Measurements from ENCODE around the gene EPHA4. TPM values are rescaled to one million over a fixed set of nuclear protein-coding genes. Genes with fewer than 3 reads are reported as not detected.

The EPHA4 gene
- total RNA-seq, 3 donors from 2014 or later, result 21.4 to 36.8 (median 21.9) TPM

DNA sequence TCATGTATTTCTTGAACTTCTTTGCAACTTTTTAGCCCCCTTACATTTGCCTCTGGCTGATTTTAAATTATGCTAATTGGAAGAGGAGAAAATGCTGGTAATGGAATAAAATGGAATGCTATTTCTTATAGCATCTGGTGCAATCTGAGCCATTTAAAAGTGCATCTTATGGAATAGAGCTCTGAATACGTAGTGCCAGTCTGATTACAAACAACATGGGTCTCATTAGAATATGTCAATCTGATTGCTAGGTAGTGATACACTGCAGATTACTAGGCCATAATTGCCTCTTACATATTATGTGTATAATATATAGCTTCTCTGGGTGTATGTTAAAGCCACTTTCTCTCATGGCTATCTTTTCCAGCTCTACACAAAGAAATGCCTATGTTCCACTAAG, 159.1 kb downstream of the EPHA4 start:
- TF ChIP-seq, protein P1, sequence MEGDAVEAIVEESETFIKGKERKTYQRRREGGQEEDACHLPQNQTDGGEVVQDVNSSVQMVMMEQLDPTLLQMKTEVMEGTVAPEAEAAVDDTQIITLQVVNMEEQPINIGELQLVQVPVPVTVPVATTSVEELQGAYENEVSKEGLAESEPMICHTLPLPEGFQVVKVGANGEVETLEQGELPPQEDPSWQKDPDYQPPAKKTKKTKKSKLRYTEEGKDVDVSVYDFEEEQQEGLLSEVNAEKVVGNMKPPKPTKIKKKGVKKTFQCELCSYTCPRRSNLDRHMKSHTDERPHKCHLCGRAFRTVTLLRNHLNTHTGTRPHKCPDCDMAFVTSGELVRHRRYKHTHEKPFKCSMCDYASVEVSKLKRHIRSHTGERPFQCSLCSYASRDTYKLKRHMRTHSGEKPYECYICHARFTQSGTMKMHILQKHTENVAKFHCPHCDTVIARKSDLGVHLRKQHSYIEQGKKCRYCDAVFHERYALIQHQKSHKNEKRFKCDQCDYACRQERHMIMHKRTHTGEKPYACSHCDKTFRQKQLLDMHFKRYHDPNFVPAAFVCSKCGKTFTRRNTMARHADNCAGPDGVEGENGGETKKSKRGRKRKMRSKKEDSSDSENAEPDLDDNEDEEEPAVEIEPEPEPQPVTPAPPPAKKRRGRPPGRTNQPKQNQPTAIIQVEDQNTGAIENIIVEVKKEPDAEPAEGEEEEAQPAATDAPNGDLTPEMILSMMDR (IDR thresholded peaks at IDR 0.05), result no peak
- DNase-seq, result no peak
- ATAC-seq, result no peak
- no peaks in the 10 kb centered on the region for H3K4me1 ChIP-seq (ENCODE audit: low read depth)
- no peak overlapping the region for H3K4me3 ChIP-seq
- intact Hi-C loops (cut with DNase I, micrococcal nuclease), result no loop called here
- H3K9me3 ChIP-seq, result no peaks in the 10 kb centered on the region
- no peaks in the 10 kb centered on the region for H3K36me3 ChIP-seq (ENCODE audit: low read depth)

DNA sequence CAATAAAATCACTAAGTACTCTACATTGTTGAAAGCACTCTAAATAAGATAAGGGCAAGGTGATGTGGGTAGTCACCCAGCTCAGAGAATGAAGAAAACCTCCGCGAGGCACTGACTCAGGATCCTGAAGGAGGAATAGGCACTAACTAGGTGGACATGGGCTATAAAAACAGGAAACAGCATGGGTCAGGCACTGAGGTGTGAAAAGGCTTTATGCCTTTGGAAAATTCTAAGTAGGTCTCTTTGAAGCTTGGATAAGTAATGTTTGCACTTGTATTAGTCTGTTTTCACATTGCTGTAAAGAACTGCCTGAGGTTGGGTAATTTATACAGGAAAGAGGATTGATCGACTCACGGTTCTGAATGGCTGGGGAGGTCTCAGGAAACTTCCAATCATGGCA, 161.6 kb downstream of the EPHA4 start:
- ATAC-seq (no peak), DNase-seq (no peak)
- Histone ChIP-seq H3K9me3 (peaks cover 2% of the 10 kb centered on the region), H3K4me1 (ENCODE audit: low read depth) (no peaks in the 10 kb centered on the region), H3K4me3 (no peak overlapping the region), H3K36me3 (ENCODE audit: low read depth) (no peaks in the 10 kb centered on the region)
- TF ChIP-seq, protein P1 (IDR thresholded peaks at IDR 0.05), result no peak
- intact Hi-C loops (cut with DNase I, micrococcal nuclease), result no loop called here

DNA sequence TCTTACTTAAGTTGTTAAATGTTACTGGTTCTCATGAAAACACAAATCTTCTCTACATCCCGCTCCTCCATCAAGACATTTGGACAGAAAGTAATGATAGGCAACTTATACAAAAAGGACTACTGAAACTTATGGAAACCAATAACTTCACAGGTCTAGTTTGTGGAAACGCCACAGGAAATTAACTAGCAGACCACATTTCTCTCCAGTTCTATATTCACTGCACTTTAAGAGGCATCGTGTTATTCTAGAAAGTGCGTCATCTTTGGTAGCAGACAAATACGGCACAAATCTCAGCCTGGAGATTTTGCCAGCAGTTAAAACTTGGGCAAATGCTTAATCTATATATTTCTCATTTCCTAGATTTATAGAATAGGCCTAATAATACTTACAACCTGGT, 164.3 kb downstream of the EPHA4 start:
- no peaks in the 10 kb centered on the region for H3K36me3 ChIP-seq (ENCODE audit: low read depth)
- no peak for ATAC-seq
- no peak for DNase-seq
- TF ChIP-seq, protein P1 (IDR thresholded peaks at IDR 0.05), result no peak
- no peaks in the 10 kb centered on the region for H3K4me1 ChIP-seq (ENCODE audit: low read depth)
- H3K9me3 ChIP-seq, result peaks cover 2% of the 10 kb centered on the region
- intact Hi-C loops (cut with DNase I, micrococcal nuclease), result no loop called here
- no peak overlapping the region for H3K4me3 ChIP-seq

DNA sequence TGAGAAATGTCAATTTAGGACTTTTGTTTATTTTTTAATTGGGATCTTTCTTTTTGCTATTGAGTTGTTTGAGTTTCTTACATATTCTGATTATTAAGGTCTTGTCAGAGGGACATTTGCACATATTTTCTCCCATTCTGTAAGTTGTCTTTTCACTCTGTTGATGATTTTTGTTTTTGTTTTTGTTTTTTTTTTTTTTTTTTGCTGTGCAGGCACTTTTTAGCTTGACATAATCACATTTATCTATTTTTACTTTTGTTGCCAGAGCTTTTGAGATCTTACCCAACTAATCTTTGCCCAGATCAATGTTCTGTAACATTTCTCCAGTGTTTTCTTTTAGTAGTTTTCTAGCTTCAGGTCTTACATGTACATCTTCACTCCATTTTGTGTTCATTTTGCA, 166.6 kb downstream of the EPHA4 start:
- Histone ChIP-seq H3K4me3 (no peak overlapping the region), H3K9me3 (peaks cover 2% of the 10 kb centered on the region), H3K4me1 (ENCODE audit: low read depth) (no peaks in the 10 kb centered on the region), H3K36me3 (ENCODE audit: low read depth) (no peaks in the 10 kb centered on the region)
- ATAC-seq, result no peak
- TF ChIP-seq, protein P1 (IDR thresholded peaks at IDR 0.05), result no peak
- intact Hi-C loops (cut with DNase I, micrococcal nuclease), result no loop called here
- no peak for DNase-seq

DNA sequence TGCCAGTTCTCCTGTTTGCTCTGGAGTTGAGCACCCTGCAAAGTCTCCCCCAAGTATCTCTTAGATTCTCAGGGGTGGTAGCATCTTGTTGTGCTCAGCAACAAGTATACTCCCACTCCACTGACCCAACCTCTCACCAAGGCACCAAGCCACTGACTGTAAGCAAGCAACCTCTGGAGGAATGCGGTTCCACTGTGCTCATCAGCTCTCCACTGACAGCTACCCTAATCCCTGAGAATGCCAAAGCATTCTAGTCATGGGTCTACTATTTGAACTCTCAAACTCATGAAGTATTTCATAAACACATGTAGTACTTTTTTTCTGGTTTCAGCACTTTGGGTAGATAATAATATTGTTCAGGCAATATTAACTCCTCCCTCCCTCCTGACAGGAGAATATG, 170.0 kb downstream of the EPHA4 start:
- intact Hi-C loops (cut with DNase I, micrococcal nuclease), result no loop called here

More for the DNA sequence above, 170.0 kb downstream of the EPHA4 start:
- H3K9me3 ChIP-seq, result peaks cover 2% of the 10 kb centered on the region
- no peaks in the 10 kb centered on the region for H3K4me1 ChIP-seq (ENCODE audit: low read depth)
- TF ChIP-seq, protein P1 (IDR thresholded peaks at IDR 0.05), result no peak
- H3K4me3 ChIP-seq, result no peak overlapping the region
- DNase-seq (no peak), ATAC-seq (no peak)
- no peaks in the 10 kb centered on the region for H3K36me3 ChIP-seq (ENCODE audit: low read depth)

All from mucosa of descending colon (tissue), 3 donors.